H9 (cell line): ENCODE data around the gene TUBG1. TPM values are rescaled to one million over a fixed set of nuclear protein-coding genes. Genes with fewer than 3 reads are reported as not detected.

Source experiments
- DNase-seq: peaks from one replicate; pipeline ENCODE4 v3.0.0-alpha.2; 2017
- H2AFZ ChIP-seq: one replicate; pipeline ENCODE4 v1.6.1; 2013; ENCODE audit warnings: mild to moderate bottlenecking, low read length, control low read depth, moderate library complexity
- H2AK5ac ChIP-seq: 2 replicates; pipeline ENCODE4 v1.6.1; 2013; ENCODE audit warnings: low read length, control low read depth, mixed read lengths; ENCODE audit not compliant: insufficient read length
- H2BK120ac ChIP-seq: one replicate; pipeline ENCODE4 v1.6.1; 2013; ENCODE audit warnings: low read depth, mild to moderate bottlenecking, low read length, control low read depth, inconsistent platforms; ENCODE audit not compliant: poor library complexity, severe bottlenecking
- H2BK12ac ChIP-seq: 2 replicates; pipeline ENCODE4 v1.6.1; 2013; ENCODE audit warnings: low read length, control low read depth, mixed read lengths, low read depth; ENCODE audit not compliant: insufficient read length
- H2BK15ac ChIP-seq: 2 replicates; pipeline ENCODE4 v1.6.1; 2013; ENCODE audit warnings: low read depth, low read length, control low read depth
- H2BK20ac ChIP-seq: one replicate; pipeline ENCODE4 v1.6.1; 2013; ENCODE audit warnings: low read depth, mild to moderate bottlenecking, low read length, control low read depth, inconsistent platforms; ENCODE audit not compliant: poor library complexity, severe bottlenecking
- H2BK5ac ChIP-seq: 2 replicates; pipeline ENCODE4 v1.6.1; 2013; ENCODE audit warnings: low read length, control low read depth, mixed read lengths; ENCODE audit not compliant: insufficient read length
- H3K14ac ChIP-seq: 2 replicates; pipeline ENCODE4 v1.6.1; 2013; ENCODE audit warnings: low read length, control low read depth; ENCODE audit not compliant: insufficient read depth
- H3K18ac ChIP-seq: 2 replicates; pipeline ENCODE4 v1.6.1; 2013; ENCODE audit warnings: low read depth, mild to moderate bottlenecking, mixed read lengths, low read length, control low read depth; ENCODE audit not compliant: insufficient read length
- H3K23ac ChIP-seq: 2 replicates; pipeline ENCODE4 v1.6.1; 2013; ENCODE audit warnings: low read length, control low read depth, mixed read lengths, low read depth; ENCODE audit not compliant: insufficient read length
- H3K23me2 ChIP-seq: 2 replicates; pipeline ENCODE4 v1.6.1; 2013; ENCODE audit warnings: low read depth, mild to moderate bottlenecking, mixed read lengths, low read length, control low read depth; ENCODE audit not compliant: insufficient read length, poor library complexity, severe bottlenecking
- H3K27ac ChIP-seq: 2 replicates; pipeline ENCODE4 v1.5.1; 2013; ENCODE audit warnings: low read length, control low read depth, mixed read lengths, low read depth; ENCODE audit not compliant: insufficient read length
- H3K27me3 ChIP-seq: 2 replicates; pipeline ENCODE4 v1.6.1; 2013; ENCODE audit warnings: low read length, control low read depth, inconsistent platforms; ENCODE audit not compliant: insufficient read depth
- H3K4ac ChIP-seq: 2 replicates; pipeline ENCODE4 v1.6.1; 2013; ENCODE audit warnings: low read depth, mild to moderate bottlenecking, control low read depth, inconsistent platforms, low read length, moderate library complexity
- H3K4me1 ChIP-seq: 2 replicates; pipeline ENCODE4 v1.6.1; 2013; ENCODE audit warnings: low read length, control low read depth, inconsistent platforms; ENCODE audit not compliant: insufficient read depth
- H3K4me2 ChIP-seq: 2 replicates; pipeline ENCODE4 v1.6.1; 2013; ENCODE audit warnings: low read length, control low read depth, mixed read lengths; ENCODE audit not compliant: insufficient read length, insufficient read depth
- H3K56ac ChIP-seq: 2 replicates; pipeline ENCODE4 v1.6.1; 2013; ENCODE audit warnings: low read depth, mild to moderate bottlenecking, mixed read lengths, low read length, control low read depth; ENCODE audit not compliant: insufficient read length
- H3K79me1 ChIP-seq: 2 replicates; pipeline ENCODE4 v1.6.1; 2013; ENCODE audit warnings: low read depth, mild to moderate bottlenecking, moderate library complexity, low read length, control low read depth, inconsistent platforms; ENCODE audit not compliant: insufficient read depth, poor library complexity, severe bottlenecking
- H3K79me2 ChIP-seq: 2 replicates; pipeline ENCODE4 v1.6.1; 2013; ENCODE audit warnings: low read length, control low read depth, inconsistent platforms; ENCODE audit not compliant: insufficient read depth
- H3K9ac ChIP-seq: 2 replicates; pipeline ENCODE4 v1.6.1; 2013; ENCODE audit warnings: low read length, control low read depth, mixed read lengths; ENCODE audit not compliant: insufficient read length; ENCODE audit errors: extremely low read depth
- H3K9me3 ChIP-seq: one replicate; pipeline ENCODE4 v1.6.1; 2013; ENCODE audit warnings: low read depth, low read length, inconsistent platforms; ENCODE audit not compliant: control insufficient read depth
- H3T11ph ChIP-seq: one replicate; pipeline ENCODE4 v1.6.1; 2013; ENCODE audit warnings: mild to moderate bottlenecking, low read length, control low read depth, inconsistent platforms
- H4K20me1 ChIP-seq: one replicate; pipeline ENCODE4 v1.6.1; 2013; ENCODE audit not compliant: control insufficient read depth, insufficient read length, insufficient read depth
- H4K5ac ChIP-seq: 2 replicates; pipeline ENCODE4 v1.6.1; 2013; ENCODE audit warnings: low read depth, mild to moderate bottlenecking, mixed read lengths, low read length, control low read depth; ENCODE audit not compliant: insufficient read length
- H4K8ac ChIP-seq: replicated peaks from 2 replicates; pipeline ENCODE4 v1.6.1; 2013; ENCODE audit warnings: low read length, control low read depth, mixed read lengths, low read depth; ENCODE audit not compliant: insufficient read length
- H4K91ac ChIP-seq: 2 replicates; pipeline ENCODE4 v1.6.1; 2013; ENCODE audit warnings: low read depth, mild to moderate bottlenecking, moderate library complexity, mixed read lengths, low read length, control low read depth; ENCODE audit not compliant: insufficient read length
- H3K27ac Mint-ChIP-seq, 3 experiments: 2 replicates in 2 of 3; 3 replicates in 1 of 3; pipeline ENCODE4 v1.8.0; 2020 to 2021; ENCODE audit warnings: mixed read lengths in 3 of 3, mild to moderate bottlenecking in 1 of 3, moderate library complexity in 1 of 3
- H3K27me3 Mint-ChIP-seq: 2 replicates; pipeline ENCODE4 v1.8.0; 2021; ENCODE audit warnings: low read depth, mild to moderate bottlenecking, moderate library complexity, mixed read lengths
- H3K36me3 Mint-ChIP-seq, 3 experiments: 2 replicates in 2 of 3; 3 replicates in 1 of 3; pipeline ENCODE4 v1.8.0; 2020 to 2021; ENCODE audit warnings: low read depth in 3 of 3, mixed read lengths in 3 of 3; ENCODE audit not compliant: insufficient read depth in 1 of 3
- H3K4me1 Mint-ChIP-seq, 2 experiments: 2 replicates each; pipeline ENCODE4 v1.8.0; 2020; ENCODE audit warnings: mixed read lengths in 2 of 2
- H3K4me3 Mint-ChIP-seq, 2 experiments: 2 replicates in 1 of 2; 3 replicates in 1 of 2; pipeline ENCODE4 v1.8.0; 2020 to 2021; ENCODE audit warnings: mild to moderate bottlenecking in 2 of 2, mixed read lengths in 2 of 2, moderate library complexity in 1 of 2
- H3K9me3 Mint-ChIP-seq, 2 experiments: 2 replicates in 1 of 2; 3 replicates in 1 of 2; pipeline ENCODE4 v1.8.0; 2020; ENCODE audit warnings: mild to moderate bottlenecking in 2 of 2, mixed read lengths in 2 of 2, moderate library complexity in 1 of 2
- CTCF ChIP-seq: fragments of 200-600 bp; sonication (generic); conservative IDR thresholded peaks from 3 replicates; pipeline ENCODE4 v1.8.0; 2021; ENCODE audit warnings: antibody characterized with exemption, mild to moderate bottlenecking
- WGBS: extraction: QIAGEN DNeasy Blood & Tissue Kit; methylation state at CpG from one replicate; pipeline ENCODE4 v1.1.7; 2013; ENCODE audit warnings: missing lambda C conversion rate, low lambda C conversion rate, mixed read lengths; ENCODE audit not compliant: insufficient read length; ENCODE audit errors: extremely low coverage; 5-methylcytosine and 5-hydroxymethylcytosine counted together
- total RNA-seq: library from RNA; stranded (reverse); gene quantifications from 2 replicates; pipeline ENCODE4 v1.2.1, GENCODE V29; 2021

Gene TUBG1
- total RNA-seq, 1 experiment from 2014 or later: 122 TPM

- peaks cover 37 to 85% (median 82%) of the 10 kb centered on the region in 3 experiments for H3K36me3 Mint-ChIP-seq
- WGBS: no CpG with 5 or more reads among the region's 12 CpGs
Observed at GRCh38 chr17:42571435-42572225, 37.9 kb upstream of the TUBG1 start.

More at GRCh38 chr17:42571435-42572225, 37.9 kb upstream of the TUBG1 start:
- H3K4me1 Mint-ChIP-seq: peaks cover 14 to 16% of the 10 kb centered on the region in 2 experiments
- H3K9me3 ChIP-seq: no peaks in the 10 kb centered on the region
- H3K4me2 ChIP-seq: no peak overlapping the region
- H3K79me2 ChIP-seq: peaks cover 2% of the 10 kb centered on the region; the same call in 1 of the 2 replicates
- H3K14ac ChIP-seq: no peak overlapping the region
- H2BK120ac ChIP-seq: no peak overlapping the region
- H3K23me2 ChIP-seq: peaks cover 6% of the 10 kb centered on the region
- no peak overlapping the region for H2BK20ac ChIP-seq
- no peak overlapping the region for H3K23ac ChIP-seq
- no peaks in the 10 kb centered on the region for H3K79me1 ChIP-seq
- H2AFZ ChIP-seq: no peak overlapping the region
- H3K4me1 ChIP-seq: peaks cover 2% of the 10 kb centered on the region; the same call in 1 of the 2 replicates
- H4K8ac ChIP-seq: no peak overlapping the region
- no peak overlapping the region for H3T11ph ChIP-seq
- no peak overlapping the region for H2BK12ac ChIP-seq
- no peak overlapping the region for H3K27ac Mint-ChIP-seq
- H2AK5ac ChIP-seq: no peak overlapping the region
- H4K91ac ChIP-seq: no peak overlapping the region
- no peaks in the 10 kb centered on the region for H4K20me1 ChIP-seq
- no peak overlapping the region for H3K27ac ChIP-seq
- peaks cover 2% of the 10 kb centered on the region; the same call in 1 of the 2 replicates for H3K27me3 Mint-ChIP-seq
- no peaks in the 10 kb centered on the region for H3K27me3 ChIP-seq
- H3K56ac ChIP-seq: no peak overlapping the region
- H3K9me3 Mint-ChIP-seq: no peaks in the 10 kb centered on the region
- H3K4me3 Mint-ChIP-seq: no peak overlapping the region
- no peak overlapping the region for H3K4ac ChIP-seq
- DNase-seq: no peak
- H2BK5ac ChIP-seq: no peak overlapping the region
- no peak overlapping the region for H3K18ac ChIP-seq
- TF ChIP-seq CTCF: no peak
- H4K5ac ChIP-seq: no peak overlapping the region
- H3K9ac ChIP-seq: no peak overlapping the region
- no peak overlapping the region for H2BK15ac ChIP-seq
